SK-N-SH treated with all-trans-retinoic acid at 6 μM for 48 hours (cell line): ENCODE data around the gene TDRD9.

ENCODE experiments used
- ATAC-seq: fragments of 200-7000 bp; cut with Tn5 transposase; 3 replicates; pipeline ENCODE4 v1.9.1; 2020; ENCODE audit warnings: mild to moderate bottlenecking, moderate library complexity
- BACH2 ChIP-seq: fragments of 250-450 bp; sonication (Bioruptor Pico); IDR thresholded peaks from 2 replicates; pipeline ENCODE4 v1.9.0; 2021; ENCODE audit warnings: mild to moderate bottlenecking, borderline replicate concordance
- CSDC2 ChIP-seq: fragments of 250-450 bp; sonication (Bioruptor Pico); IDR thresholded peaks from 2 replicates; pipeline ENCODE4 v1.5.0; 2020; ENCODE audit warnings: mild to moderate bottlenecking, moderate library complexity
- ESRRG ChIP-seq: fragments of 250-450 bp; sonication (Bioruptor Pico); IDR thresholded peaks from 2 replicates; pipeline ENCODE4 v1.6.1; 2021; ENCODE audit warnings: mild to moderate bottlenecking
- GLIS3 ChIP-seq: fragments of 250-450 bp; sonication (Bioruptor Pico); IDR thresholded peaks from 2 replicates; pipeline ENCODE4 v1.5.0; 2020; ENCODE audit warnings: mild to moderate bottlenecking, moderate library complexity
- ISL1 ChIP-seq: fragments of 250-450 bp; sonication (Bioruptor Pico); IDR thresholded peaks from 2 replicates; pipeline ENCODE4 v2.1.2; 2022; ENCODE audit warnings: mild to moderate bottlenecking, moderate library complexity
- OSR1 ChIP-seq: fragments of 250-450 bp; sonication (Bioruptor Pico); IDR thresholded peaks from 2 replicates; pipeline ENCODE4 v1.8.0; 2022; ENCODE audit warnings: moderate library complexity, mild to moderate bottlenecking, inconsistent platforms
- PPARA ChIP-seq: fragments of 250-450 bp; sonication (Bioruptor Pico); IDR thresholded peaks from 2 replicates; pipeline ENCODE4 v1.5.0; 2020; ENCODE audit warnings: mild to moderate bottlenecking, borderline replicate concordance
- RARB ChIP-seq: fragments of 250-450 bp; sonication (Bioruptor Pico); IDR thresholded peaks from 2 replicates; pipeline ENCODE4 v1.8.0; 2021; ENCODE audit warnings: mild to moderate bottlenecking, moderate library complexity
- SNAI2 ChIP-seq: fragments of 250-450 bp; sonication (Bioruptor Pico); IDR thresholded peaks from 2 replicates; pipeline ENCODE4 v1.5.0; 2020; ENCODE audit warnings: mild to moderate bottlenecking, moderate library complexity
- TCF4 ChIP-seq: fragments of 250-450 bp; sonication (Bioruptor Pico); IDR thresholded peaks from 2 replicates; pipeline ENCODE4 v1.8.0; 2021; ENCODE audit warnings: mild to moderate bottlenecking, moderate library complexity, borderline replicate concordance
- TOX ChIP-seq: fragments of 250-450 bp; sonication (Bioruptor Pico); IDR thresholded peaks from 2 replicates; pipeline ENCODE4 v1.8.0; 2021; ENCODE audit warnings: mild to moderate bottlenecking, moderate library complexity, borderline replicate concordance
- ZC3H10 ChIP-seq: fragments of 250-450 bp; sonication (Bioruptor Pico); IDR thresholded peaks from 2 replicates; pipeline ENCODE4 v1.5.1; 2021; ENCODE audit warnings: mild to moderate bottlenecking, moderate library complexity
- ZFP3 ChIP-seq: fragments of 250-450 bp; sonication (Bioruptor Pico); IDR thresholded peaks from 2 replicates; pipeline ENCODE4 v1.5.0; 2020; ENCODE audit warnings: mild to moderate bottlenecking, moderate library complexity
- ZFP30 ChIP-seq: fragments of 450-650 bp; formaldehyde crosslinking; IDR thresholded peaks from 2 replicates; pipeline ENCODE4 v1.5.0; 2022; ENCODE audit warnings: mild to moderate bottlenecking, moderate library complexity
- ZNF565 ChIP-seq: fragments of 450-650 bp; formaldehyde crosslinking; conservative IDR thresholded peaks from 2 replicates; pipeline ENCODE4 v1.5.0; 2020; ENCODE audit warnings: low read depth, mild to moderate bottlenecking, moderate library complexity
- ZNF70 ChIP-seq: fragments of 450-650 bp; formaldehyde crosslinking; IDR thresholded peaks from 2 replicates; pipeline ENCODE4 v1.5.0; 2020; ENCODE audit warnings: mild to moderate bottlenecking, moderate library complexity
- ZNF8 ChIP-seq: fragments of 450-650 bp; formaldehyde crosslinking; IDR thresholded peaks from 2 replicates; pipeline ENCODE4 v1.5.0; 2020; ENCODE audit warnings: mild to moderate bottlenecking, moderate library complexity
- TF ChIP-seq, protein P1 (sequence below): fragments of 250-450 bp; sonication (Bioruptor Pico); IDR thresholded peaks from 2 replicates; pipeline ENCODE4 v1.5.0; 2020; ENCODE audit warnings: mild to moderate bottlenecking, moderate library complexity
- TF ChIP-seq, protein P2 (sequence below): fragments of 250-450 bp; sonication (Bioruptor Pico); IDR thresholded peaks from 2 replicates; pipeline ENCODE4 v1.5.1; 2021; ENCODE audit warnings: mild to moderate bottlenecking, moderate library complexity
- TF ChIP-seq, protein P3 (sequence below): fragments of 250-450 bp; sonication (Bioruptor Pico); IDR thresholded peaks from 2 replicates; pipeline ENCODE4 v1.8.0; 2021; ENCODE audit warnings: low read depth, mild to moderate bottlenecking, moderate library complexity, borderline replicate concordance
- TF ChIP-seq, protein P4 (sequence below): fragments of 250-450 bp; sonication (Bioruptor Pico); IDR thresholded peaks from 2 replicates; pipeline ENCODE4 v1.8.0; 2020; ENCODE audit warnings: mild to moderate bottlenecking, moderate library complexity, borderline replicate concordance

The TDRD9 gene

DNA sequence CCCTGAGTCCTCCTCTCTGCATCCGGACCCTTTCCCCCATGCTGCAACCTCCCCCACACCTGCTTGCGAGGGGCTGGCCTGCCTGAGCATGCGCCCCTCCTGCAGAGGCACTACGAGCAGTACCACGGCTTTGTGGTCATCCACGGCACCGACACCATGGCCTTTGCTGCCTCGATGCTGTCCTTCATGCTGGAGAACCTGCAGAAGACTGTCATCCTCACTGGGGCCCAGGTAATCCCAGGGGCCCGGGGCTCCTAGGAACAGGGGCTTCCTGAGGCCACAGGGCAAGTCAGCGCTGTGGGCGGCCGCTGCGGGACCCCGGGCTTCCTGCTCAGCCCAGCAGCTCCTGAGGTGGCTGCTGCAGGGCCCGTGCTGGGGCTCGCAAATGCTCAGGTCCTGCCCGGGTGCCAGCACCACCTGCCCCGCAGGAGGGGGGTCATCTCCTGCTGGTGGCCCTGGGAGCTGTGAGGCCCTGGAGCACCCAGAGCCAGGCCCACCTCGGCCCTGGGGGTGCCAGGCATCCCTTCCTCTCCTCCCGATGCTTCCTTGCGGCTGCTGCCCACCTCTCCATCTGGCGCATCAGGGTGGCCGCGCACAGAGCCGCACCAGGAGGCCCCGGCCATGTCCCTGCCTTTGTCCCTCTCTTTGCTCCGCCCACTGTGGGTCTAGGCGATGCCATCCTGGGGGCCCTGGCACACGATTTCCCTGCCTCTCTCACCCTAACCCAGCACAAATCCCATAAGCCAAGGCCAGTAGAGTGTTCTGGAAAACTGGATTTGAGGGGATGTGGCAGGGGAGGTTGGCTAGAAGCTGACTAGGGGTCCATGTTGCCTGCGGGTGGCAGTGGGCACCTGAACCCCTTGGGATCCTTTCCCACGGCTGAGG, 167.4 kb downstream of the TDRD9 start:
- TF ChIP-seq TCF4 (CRISPR knock-in tag) (no peak), BACH2 (CRISPR knock-in tag) (no peak), ZNF8 (CRISPR knock-in tag) (no peak), ZFP30 (no peak)
- ATAC-seq, result no peak

DNA sequence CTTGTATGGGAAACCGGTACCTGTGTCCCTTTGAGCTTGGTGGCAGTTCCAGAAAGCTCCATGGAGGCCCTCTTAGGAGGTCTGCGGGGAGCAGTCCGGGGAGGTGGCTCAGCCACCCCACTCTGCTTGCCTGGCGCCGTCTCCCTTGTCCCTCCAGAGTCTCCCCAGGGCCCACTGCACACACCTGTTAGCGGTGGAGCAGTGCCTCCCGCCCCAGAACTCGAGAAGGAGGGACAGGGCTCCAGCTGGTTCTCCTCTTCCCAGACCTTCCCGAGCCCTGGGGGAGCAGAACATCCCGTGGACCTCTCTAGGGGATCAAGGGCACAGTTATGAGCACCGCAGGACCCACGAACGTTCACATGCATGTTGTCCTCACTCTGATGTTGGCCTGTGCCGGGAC, 168.1 kb downstream of the TDRD9 start:
- TF ChIP-seq ZFP30, result no peak
- TF ChIP-seq, protein P1, sequence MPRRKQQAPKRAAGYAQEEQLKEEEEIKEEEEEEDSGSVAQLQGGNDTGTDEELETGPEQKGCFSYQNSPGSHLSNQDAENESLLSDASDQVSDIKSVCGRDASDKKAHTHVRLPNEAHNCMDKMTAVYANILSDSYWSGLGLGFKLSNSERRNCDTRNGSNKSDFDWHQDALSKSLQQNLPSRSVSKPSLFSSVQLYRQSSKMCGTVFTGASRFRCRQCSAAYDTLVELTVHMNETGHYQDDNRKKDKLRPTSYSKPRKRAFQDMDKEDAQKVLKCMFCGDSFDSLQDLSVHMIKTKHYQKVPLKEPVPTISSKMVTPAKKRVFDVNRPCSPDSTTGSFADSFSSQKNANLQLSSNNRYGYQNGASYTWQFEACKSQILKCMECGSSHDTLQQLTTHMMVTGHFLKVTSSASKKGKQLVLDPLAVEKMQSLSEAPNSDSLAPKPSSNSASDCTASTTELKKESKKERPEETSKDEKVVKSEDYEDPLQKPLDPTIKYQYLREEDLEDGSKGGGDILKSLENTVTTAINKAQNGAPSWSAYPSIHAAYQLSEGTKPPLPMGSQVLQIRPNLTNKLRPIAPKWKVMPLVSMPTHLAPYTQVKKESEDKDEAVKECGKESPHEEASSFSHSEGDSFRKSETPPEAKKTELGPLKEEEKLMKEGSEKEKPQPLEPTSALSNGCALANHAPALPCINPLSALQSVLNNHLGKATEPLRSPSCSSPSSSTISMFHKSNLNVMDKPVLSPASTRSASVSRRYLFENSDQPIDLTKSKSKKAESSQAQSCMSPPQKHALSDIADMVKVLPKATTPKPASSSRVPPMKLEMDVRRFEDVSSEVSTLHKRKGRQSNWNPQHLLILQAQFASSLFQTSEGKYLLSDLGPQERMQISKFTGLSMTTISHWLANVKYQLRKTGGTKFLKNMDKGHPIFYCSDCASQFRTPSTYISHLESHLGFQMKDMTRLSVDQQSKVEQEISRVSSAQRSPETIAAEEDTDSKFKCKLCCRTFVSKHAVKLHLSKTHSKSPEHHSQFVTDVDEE, result no peak
- no peak for TF ChIP-seq TOX (CRISPR knock-in tag)
- TF ChIP-seq PPARA (CRISPR knock-in tag), result no peak
- no peak for TF ChIP-seq ZNF70
- TF ChIP-seq ZNF8 (CRISPR knock-in tag), result no peak
- no peak for TF ChIP-seq ESRRG (CRISPR knock-in tag)
- TF ChIP-seq SNAI2 (CRISPR knock-in tag), result no peak
- no peak for TF ChIP-seq ISL1 (CRISPR knock-in tag)
- TF ChIP-seq ZNF565 (CRISPR knock-in tag), result no peak
- no peak for TF ChIP-seq OSR1
- no peak for TF ChIP-seq CSDC2 (CRISPR knock-in tag)
- TF ChIP-seq, protein P2, sequence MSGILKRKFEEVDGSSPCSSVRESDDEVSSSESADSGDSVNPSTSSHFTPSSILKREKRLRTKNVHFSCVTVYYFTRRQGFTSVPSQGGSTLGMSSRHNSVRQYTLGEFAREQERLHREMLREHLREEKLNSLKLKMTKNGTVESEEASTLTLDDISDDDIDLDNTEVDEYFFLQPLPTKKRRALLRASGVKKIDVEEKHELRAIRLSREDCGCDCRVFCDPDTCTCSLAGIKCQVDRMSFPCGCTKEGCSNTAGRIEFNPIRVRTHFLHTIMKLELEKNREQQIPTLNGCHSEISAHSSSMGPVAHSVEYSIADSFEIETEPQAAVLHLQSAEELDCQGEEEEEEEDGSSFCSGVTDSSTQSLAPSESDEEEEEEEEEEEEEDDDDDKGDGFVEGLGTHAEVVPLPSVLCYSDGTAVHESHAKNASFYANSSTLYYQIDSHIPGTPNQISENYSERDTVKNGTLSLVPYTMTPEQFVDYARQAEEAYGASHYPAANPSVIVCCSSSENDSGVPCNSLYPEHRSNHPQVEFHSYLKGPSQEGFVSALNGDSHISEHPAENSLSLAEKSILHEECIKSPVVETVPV (CRISPR knock-in tag), result no peak
- no peak for TF ChIP-seq TCF4 (CRISPR knock-in tag)
- TF ChIP-seq, protein P3, sequence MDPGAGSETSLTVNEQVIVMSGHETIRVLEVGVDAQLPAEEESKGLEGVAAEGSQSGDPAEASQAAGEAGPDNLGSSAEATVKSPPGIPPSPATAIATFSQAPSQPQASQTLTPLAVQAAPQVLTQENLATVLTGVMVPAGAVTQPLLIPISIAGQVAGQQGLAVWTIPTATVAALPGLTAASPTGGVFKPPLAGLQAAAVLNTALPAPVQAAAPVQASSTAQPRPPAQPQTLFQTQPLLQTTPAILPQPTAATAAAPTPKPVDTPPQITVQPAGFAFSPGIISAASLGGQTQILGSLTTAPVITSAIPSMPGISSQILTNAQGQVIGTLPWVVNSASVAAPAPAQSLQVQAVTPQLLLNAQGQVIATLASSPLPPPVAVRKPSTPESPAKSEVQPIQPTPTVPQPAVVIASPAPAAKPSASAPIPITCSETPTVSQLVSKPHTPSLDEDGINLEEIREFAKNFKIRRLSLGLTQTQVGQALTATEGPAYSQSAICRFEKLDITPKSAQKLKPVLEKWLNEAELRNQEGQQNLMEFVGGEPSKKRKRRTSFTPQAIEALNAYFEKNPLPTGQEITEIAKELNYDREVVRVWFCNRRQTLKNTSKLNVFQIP (CRISPR knock-in tag), result no peak
- no peak for TF ChIP-seq BACH2 (CRISPR knock-in tag)
- TF ChIP-seq GLIS3 (CRISPR knock-in tag), result no peak
- TF ChIP-seq RARB (CRISPR knock-in tag), result no peak
- TF ChIP-seq, protein P4, sequence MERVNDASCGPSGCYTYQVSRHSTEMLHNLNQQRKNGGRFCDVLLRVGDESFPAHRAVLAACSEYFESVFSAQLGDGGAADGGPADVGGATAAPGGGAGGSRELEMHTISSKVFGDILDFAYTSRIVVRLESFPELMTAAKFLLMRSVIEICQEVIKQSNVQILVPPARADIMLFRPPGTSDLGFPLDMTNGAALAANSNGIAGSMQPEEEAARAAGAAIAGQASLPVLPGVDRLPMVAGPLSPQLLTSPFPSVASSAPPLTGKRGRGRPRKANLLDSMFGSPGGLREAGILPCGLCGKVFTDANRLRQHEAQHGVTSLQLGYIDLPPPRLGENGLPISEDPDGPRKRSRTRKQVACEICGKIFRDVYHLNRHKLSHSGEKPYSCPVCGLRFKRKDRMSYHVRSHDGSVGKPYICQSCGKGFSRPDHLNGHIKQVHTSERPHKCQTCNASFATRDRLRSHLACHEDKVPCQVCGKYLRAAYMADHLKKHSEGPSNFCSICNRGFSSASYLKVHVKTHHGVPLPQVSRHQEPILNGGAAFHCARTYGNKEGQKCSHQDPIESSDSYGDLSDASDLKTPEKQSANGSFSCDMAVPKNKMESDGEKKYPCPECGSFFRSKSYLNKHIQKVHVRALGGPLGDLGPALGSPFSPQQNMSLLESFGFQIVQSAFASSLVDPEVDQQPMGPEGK (CRISPR knock-in tag), result no peak
- ATAC-seq, result no peak

DNA sequence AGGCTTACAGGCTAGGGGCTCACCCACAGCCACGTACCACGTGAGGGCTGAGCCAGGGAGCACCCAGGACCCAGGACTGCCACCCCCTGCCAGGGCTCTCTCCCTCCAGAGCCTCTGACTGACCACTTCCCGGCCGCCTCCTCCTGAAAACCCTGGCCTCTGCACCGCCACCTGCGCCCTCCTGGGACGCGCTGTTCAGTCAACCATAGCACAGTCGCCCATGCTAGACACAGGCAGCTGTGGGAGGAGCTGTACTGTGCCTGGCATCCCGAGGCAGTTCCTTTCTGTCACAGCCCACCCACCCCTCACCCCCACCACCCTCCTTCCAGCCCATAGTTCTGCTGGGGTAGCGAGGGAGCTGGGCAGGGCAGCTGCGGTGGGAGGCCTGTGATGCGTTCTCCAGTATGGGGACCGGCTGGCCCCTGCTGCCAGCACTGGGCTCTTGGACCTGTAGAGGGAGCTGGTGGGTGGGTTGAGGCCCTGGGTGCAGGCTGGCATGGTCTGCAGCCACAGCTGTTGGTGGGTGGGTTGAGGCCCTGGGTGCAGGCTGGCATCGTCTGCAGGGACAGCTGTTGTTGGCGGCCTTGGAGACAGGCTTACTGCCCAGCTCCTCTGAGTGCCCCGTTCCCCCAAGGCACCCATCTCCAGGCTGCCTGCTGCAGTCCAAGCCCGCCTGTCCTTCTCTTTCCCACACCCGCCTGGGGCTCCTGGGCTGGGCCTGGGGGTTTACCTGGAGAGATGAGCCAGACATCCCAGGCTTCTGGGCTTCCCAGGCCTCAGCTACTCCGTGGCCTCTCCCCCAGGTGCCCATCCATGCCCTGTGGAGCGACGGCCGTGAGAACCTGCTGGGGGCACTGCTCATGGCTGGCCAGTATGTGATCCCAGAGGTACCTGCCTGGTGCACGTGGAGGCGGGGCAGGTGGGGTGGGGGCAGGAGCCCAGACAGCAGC, 168.8 kb downstream of the TDRD9 start:
- 0 out of 3 replicates have a peak, but pooled peaks have one; percentile 18 for ATAC-seq

More for the DNA sequence above, 168.8 kb downstream of the TDRD9 start:
- no peak for TF ChIP-seq PPARA (CRISPR knock-in tag)
- no peak for TF ChIP-seq OSR1
- TF ChIP-seq, protein P1, result no peak
- TF ChIP-seq ESRRG (CRISPR knock-in tag), result no peak
- no peak for TF ChIP-seq ZC3H10
- no peak for TF ChIP-seq ZFP3 (CRISPR knock-in tag)
- TF ChIP-seq ZNF565 (CRISPR knock-in tag), result no peak
